ENCODE data around the gene TNFAIP3.

The TNFAIP3 gene

DNA sequence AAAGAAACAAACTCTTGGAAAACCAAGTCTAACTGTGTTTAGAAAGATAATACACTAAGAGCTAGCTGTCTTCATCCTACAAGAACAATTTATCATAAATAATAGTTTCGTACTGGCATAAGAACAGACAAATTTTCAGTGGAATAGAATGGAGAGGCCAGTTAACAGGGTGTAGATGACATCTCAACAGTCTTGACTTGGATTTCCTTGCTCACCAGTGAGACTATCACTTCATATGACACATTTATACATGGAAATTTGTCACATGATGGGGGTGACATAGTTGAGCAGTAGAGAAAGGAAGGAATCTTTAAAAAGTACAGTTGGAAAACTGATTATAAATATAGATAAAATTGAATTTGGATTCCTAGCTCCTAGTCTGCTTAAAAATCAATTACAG lies 35.6 kb downstream of the TNFAIP3 start:
- no peak for DNase-seq (ENCODE audit: low spot score)

DNA sequence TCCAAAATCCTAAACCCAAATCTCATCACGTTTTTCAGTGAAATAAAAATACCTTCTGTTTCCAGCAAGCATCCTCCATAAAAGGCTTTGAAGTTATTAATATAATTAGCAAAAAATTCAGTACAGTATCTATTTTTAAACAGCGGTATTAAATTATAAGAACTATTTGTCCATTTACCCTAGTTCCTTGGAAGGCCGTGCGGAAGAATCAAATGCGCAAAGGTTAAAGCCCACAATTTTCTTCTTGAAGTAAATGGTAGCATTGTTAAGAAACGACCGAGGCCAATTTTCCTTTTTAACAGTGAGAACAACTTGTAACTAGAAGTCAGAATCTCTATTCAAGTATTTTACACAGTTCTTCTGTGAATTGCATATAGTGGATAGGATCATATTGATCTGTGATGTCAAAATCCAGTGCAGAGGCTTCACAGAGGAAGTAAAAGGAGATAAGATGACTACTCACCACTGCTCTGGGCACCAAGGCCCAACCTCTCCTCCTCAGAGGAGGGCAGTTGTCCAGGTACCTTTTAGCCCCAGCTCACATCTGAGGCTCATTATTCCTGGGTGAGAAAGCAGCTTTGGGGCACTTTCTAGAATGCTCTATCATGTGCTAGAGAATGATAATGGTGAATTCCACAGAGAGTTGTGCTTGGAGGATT lies 36.3 kb downstream of the TNFAIP3 start:
- DNase-seq (ENCODE audit: low spot score): no peak

DNA sequence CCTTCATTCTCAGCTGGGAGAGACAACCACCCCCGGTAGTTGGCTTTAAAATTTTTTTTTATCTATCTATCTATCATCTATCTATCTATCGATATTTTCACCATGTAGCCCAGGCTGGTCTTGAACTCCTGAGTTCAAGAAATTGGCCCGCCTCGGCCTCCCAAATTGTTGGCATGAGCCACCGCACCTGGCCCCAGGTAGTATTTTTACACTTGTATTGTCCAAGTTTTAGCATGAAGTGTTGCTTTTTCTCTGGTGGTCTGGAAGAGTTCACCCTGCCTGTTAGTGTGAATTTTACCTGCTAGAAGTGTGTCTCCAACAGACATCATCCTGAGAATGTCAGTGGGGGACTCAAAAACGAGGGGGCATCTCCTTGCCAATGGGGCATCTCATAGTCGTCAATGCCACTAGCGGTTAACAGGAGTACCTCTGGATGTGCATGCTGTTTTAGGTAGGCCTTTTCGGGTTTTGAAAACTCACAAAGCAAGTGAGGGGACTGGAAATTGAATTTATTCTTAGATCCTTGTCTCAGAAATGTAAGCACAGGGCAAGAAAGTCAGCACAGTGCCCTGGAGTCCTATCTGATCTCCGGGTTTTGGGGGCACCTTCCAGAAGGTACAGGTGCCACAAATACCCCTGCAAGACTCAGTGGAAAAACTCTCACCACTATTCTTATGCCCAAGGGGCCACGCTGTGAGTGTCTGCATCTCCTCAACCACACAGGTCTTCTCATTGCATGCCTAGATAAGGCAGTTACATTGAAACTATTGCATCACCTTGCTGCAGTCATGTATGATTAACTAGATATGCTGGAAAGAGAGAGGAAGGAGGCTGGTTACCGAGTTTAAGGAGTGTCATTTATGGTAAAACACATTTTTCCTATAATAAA lies 37.1 kb downstream of the TNFAIP3 start:
- no peak for DNase-seq (ENCODE audit: low spot score)

DNA sequence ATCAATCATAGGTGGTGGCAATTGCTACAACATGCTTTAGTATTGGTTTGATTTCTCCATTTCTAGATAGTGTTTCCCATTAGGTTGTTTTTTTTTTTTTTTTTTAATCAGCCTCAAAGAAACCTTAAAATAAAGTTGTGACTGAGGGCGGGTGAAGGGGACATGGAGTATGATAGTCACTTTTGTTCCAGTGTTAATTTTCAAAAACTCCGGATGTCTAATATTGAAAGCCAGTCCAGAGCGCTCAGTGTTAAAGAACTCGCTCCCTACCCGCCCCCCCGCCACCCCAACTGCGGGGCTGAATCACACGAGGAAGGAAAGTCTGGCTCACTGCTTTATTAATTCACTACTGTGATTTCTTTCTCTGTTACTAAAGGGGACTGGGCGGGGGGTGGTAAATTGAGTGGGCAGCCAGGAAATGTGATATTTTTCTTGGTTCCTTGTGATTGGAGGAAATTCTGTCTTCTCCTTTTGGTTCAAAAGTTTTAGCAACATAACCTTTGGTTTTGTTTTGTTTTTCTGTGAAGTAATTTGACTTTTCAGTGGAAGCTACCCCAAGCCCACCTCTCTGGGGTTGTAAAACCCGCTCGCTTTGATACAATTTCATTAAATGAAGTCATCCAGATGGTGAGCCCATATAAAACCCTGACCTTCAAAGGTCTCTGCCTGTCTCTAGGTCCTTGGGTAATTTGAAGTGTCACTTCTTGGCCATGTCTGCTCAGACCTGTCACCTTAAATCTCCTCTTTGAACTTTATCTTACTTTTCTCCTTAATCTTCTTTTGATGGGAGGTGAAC lies 38.0 kb downstream of the TNFAIP3 start:
- DNase-seq (ENCODE audit: low spot score): peak; percentile 71

DNA sequence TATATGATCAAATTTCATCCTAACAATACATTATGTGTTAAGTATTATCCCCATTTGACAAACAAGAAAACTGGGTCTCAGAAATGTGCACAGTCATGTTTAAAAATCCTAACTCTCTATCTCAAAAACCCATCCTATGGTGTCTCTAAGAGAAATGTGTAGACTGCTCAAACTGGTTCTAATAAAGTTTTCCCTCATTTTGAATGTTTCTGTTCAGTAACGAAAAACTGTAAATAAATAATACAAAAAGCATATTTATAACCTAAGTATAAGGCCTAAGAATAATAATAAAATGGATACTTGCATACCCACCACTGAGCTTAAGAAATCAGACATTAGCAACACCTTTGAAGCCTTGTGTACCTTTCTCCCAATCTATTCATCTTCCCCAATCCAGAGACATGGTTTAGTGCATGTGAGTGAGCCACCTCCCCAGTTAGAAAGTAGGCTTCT lies 39.0 kb downstream of the TNFAIP3 start:
- DNase-seq (ENCODE audit: low spot score): no peak

DNA sequence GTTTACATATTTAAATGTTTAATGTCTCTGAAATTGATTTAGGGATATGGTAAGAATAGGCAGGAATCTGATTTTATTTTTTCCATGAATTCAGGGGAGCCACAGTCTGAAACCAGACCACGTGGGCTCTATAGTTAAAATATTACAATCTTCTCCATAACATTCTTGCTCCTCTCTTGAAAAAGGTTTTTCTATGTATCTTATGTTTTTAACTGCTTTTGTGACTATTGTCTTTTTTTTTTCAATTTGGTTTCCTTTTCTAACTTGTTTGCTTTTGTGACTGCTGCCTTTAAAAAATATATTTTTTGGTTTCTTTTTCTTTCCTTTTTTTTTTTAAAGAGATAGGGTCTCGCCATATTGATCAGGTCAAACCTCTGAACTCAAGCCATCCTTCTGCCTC lies 40.1 kb downstream of the TNFAIP3 start:
- no peak for DNase-seq (ENCODE audit: low spot score)

DNA sequence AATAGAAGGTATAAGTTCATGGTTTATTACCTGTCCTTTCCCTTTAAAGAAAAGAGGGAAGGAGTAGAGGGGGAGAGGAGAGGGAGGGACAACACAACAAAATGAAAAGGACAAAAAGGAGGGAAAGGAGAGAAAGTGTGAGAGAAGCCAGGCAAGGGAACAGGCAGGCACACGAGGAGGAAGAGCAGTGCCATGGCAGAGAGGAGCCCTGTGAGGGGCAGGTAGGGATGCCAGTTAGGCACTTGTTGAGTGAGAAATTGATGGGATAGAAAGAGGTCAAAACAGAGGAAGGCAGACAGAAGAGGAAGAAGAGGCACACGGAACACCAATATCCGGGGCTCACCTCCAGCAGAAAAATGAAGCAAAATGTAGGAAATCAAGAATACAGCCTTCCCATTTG lies 42.5 kb downstream of the TNFAIP3 start:
- DNase-seq (ENCODE audit: low spot score): no peak

DNA sequence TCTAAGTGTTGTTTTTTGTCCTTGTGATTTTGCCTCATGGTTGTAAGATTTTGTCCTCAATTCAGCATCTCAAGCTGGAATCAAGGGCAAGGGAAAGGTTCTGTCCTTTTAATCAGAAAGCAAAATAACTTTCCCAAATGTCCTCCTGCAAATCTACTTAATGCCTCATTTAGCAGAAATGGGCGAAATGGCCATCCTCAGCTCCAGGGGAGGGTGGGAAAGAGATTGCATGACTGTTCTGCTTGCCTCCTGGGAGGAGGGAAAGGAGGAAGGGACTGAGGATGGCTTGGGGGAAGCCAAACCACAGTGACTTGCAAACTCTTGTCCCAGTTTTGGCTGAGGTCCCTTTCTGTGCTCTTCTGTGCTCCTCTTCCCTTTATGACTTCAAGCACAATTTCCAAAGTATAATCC lies 43.4 kb downstream of the TNFAIP3 start:
- peak; percentile 59 for DNase-seq (ENCODE audit: low spot score)

DNA sequence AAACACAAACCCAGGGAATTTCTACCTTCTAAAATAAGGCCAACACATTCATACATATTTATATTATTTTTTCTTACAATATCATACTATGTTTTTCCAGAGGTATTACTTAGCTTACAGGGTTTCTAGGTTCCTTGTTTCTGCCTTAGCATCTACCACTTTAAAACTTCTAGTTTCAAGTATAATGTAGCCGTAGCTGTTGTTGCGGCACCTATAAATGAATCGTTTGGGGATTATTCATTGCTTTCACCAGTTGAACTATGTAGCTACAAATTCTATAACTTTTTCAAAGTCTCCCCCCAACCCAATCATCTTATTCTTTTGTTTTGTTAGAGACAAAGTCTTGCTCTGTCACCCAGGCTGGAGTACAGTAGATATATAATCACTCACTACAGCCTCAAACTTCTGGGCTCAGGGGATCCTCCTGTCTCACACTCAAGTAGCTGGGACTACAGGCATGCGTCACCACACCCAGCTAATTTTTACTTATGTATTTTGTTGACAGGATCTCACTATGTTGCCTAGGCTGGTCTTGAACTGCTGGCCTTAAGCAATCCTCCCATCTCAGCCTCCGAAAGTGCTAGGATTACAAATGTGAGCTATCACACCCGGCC lies 43.9 kb downstream of the TNFAIP3 start:
- DNase-seq (ENCODE audit: low spot score): no peak

DNA sequence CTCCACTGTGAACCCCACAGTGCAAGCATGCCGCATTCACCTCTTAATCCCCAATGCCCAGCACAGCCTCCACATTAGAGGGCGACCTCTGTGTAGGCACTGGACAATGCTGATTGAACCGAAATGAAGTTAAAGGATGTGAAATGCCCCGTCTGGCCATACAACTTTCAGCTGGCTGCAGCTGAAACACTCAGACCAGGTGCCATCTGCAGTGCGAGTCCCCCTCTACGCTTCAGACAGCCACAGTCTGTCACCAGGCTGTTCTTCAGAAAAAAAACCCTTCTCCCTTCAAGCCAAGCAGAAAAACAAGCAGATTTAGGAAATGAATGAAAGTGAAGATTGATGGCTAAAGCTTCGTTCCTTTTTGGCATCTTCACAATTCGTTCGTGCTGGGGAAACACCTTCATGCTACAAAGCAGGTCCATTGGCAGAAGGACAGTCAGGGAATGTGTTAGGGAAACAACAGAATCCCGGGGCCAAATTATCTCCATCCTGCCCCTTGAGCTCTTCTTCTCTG lies 44.7 kb downstream of the TNFAIP3 start:
- DNase-seq (ENCODE audit: low spot score): no peak

DNA sequence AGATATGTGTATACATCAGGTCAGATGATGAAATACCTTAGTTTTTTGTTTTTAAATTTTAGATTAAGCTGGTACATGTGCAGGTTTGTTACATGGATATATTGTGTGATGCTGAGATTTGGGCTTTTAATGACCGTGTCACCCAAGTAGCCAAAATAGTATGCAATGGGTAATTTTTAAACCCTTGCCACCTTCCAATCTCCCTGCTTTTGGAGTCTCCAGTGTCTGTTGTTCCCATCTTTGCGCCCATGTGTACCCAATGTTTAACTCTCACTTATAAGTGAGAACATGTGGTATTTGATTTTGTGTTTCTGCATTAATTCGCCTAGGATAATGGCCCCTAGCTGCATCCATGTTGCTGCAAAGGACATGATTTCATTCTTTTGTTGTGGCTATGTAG lies 45.8 kb downstream of the TNFAIP3 start:
- no peak for DNase-seq (ENCODE audit: low spot score)

DNA sequence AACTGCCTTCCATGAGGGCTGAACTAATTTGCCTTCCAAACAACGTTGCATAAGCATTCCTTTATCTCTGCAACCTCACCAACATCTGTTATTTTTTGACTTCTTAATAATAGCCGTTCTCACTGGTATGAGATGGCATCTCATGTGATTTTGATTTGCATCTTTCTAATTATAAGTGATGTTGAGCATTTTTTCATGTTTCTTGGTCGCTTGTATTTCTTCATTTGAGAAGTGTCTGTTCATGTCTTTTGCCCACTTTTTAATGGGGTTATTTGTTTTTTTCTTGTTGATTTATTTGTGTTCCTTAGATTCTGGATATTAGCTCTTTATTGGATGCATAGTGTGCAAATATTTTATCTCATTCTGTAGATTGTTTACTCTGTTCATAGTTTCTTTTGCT lies 46.4 kb downstream of the TNFAIP3 start:
- no peak for DNase-seq (ENCODE audit: low spot score)

DNA sequence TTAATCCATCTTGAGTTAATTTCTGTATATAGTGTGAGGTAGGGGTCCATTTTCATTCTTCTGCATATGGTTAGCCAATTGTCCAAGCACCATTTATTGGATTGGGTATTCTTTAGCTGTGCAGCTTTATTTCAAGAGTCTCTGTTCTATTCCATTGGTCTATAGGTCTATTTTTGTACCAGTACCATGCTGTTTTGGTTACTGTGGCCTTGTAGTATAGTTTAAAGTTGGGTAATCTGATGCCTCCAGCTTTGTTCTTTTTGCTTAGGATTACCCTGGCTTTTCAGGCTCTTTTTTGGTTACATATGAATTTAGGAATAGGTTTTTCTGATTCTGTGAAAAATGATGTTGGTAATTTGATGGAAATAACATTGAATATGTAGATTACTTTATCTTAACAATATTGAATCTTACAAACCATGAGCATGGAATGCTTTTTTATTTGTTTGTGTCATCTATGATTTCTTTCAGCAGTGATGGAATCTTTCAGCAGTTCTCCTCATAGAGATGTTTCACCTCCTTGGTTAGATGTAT lies 47.0 kb downstream of the TNFAIP3 start:
- no peak for DNase-seq (ENCODE audit: low spot score)

DNA sequence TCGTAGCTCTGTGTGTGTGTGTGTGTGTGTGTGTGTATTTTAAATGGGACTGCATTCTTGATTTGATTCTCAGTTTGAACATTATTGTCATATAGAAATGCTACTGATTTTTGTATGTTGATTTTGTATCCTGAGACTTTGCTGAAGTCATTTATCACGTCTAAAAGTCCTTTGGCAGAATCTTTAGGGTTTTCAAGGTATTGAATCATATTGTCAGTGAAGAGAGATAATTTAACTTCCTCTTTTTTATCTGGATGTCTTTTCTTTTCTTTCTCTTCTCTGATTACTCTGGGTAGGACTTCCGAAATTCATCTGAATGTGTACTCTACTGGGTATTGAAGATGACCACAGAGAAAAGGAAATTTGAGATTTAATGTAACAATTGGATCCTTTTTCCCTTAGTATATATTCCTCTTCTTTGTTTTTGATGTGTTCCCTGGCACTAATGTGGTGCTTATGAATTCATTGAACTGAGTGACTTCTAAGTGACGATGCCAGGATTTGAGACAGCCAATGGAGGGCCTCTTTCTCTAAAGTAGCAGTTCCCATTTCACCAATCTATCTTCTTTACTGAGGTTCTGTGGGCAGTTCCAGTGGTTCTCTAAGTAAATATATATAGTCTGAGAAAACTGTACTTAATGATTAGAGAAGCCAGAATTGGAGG lies 47.6 kb downstream of the TNFAIP3 start:
- DNase-seq (ENCODE audit: low spot score): no peak

DNA sequence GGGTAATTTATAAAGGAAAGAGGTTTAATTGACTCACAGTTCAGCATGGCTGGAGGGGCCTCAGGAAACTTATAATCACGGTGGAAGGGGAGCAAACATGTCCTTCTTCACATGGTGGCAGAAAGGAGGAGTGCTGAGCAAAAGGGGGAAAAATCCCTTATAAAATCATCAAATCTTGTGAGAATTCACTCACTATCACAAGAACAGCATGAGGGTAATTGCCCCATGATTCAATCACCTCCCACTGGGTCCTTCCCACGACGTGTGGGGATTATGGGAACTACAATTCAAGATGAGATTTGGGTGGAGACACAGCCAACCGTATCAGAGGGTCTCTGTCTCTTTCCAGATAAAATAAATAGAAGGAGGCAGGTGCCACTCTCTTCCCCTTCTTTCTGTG lies 48.7 kb downstream of the TNFAIP3 start:
- no peak for DNase-seq (ENCODE audit: low spot score)

DNA sequence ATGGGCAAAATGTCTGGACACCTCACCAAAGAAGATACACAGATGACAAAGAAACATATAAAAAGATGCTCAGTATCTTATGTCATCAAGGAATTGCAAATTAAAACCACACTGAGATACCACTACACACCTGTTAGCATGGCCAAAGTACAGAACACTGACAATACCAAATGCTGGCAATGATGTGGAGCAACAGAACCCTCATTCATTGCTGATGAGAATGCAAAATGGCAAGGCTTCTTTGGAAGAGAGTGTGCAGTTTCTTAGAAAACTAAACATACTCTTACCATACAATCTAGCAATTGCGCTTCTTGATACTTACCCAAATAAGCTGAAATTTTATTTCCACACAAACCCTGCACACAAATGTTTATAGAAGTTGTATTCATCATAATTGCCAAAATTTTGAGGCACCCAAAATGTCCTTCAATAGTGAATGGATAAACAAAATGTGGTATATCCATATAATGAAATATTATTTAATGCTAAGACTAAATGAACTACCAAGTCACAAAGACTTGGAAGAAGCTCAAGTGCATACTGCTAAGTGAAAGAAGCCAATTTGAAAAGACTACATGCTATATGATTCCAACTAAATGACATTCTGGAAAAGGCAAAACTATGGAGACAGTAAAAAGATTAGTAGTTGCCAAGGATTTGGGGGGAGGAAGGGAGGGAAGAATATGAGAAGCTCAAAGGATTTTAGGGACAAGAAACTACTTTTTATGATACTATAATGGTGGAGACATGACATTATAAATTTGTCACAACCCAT lies 50.7 kb downstream of the TNFAIP3 start:
- no peak for DNase-seq (ENCODE audit: low spot score)

DNA sequence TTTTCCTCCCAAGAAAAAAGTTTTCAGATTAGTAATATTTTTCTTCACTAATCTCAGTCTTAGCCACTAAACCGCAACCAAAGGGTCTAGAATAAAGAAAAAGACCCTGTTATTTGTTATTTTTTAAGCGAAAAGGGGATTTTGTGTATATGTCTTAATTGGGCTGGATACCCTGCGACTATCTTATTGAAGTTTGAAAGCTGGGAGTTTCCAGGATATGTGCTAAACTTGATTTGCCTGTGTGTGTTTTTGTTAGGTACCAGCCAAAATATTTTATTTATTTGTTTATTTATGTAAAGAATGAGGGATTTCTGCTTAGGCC lies 52.4 kb downstream of the TNFAIP3 start:
- no peak for DNase-seq (ENCODE audit: low spot score)

DNA sequence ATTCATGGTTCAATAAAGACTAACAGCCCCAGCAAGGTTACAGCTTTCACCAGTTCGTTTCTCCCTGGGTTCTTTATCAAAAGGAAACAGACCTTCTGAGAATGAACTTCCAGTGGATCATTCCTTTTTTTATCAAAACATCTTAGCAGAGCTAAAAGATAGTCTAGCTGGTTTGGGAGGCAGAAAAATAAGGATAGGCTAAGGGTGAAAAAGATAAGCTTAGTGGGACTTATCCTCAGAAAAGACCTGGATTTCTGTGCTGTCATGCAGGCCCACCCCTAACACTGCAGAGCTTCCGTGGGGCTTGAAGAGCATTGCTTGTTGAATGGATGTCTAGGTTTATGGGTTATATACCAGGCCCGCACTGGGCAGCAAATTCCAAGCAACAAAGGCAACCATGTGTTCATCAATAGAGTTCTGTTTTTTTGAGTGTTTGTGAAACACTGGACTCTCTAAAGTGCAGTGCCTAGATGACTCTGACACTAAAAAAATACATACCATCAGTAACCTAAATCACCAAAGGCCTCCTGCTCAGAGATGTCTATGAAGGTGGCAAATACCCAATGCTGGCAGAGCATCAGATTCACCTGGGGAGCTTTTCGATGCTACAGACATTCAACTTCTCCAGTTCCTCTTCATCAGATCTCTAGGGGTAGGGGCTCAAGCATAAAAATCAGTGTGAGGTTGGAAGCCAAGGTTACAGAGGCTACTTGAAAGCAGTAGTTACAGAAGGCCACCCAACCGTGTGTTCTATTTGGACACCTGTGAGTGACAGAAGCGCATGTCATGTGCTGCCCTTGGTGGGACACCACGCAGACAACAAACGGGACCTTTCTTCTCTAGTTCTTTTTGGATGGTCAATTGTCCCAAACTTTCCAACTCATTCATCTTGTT lies 53.0 kb downstream of the TNFAIP3 start:
- DNase-seq (ENCODE audit: low spot score): no peak

DNA sequence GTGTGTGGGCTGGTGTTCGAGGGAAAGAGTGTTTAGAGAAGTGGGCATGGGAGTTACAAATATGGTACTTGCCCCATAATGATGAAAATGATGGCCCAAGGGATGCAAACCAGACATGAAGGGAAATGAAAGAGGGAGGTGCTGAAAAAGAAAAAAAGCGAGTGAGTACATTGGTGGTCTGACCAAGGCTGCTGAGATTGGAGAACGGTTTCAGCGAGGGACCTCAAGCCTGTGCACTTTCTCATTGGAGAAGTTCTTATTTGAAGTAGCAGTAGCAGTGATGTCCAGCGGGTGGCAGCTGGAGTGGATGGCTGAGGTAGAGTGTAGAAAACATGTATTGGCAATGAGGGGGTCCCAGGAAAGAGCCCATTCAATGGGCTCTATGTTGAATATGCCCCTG lies 54.8 kb downstream of the TNFAIP3 start:
- DNase-seq (ENCODE audit: low spot score): no peak

Data from AG20443 (cell line).